Fibroblast of peridontal ligament (primary cell): ENCODE measurements around the gene FBXL20.
"Not testable (repeated sequence)": the region's sequence is repeated elsewhere in the genome, so short reads cannot be mapped to it uniquely, and the experiment has no call there.

Experiments
- DNase-seq: peaks from one replicate; pipeline ENCODE4 v3.0.0-alpha.2; 2010; ENCODE audit errors: extremely low read depth

FBXL20 gene

DNA sequence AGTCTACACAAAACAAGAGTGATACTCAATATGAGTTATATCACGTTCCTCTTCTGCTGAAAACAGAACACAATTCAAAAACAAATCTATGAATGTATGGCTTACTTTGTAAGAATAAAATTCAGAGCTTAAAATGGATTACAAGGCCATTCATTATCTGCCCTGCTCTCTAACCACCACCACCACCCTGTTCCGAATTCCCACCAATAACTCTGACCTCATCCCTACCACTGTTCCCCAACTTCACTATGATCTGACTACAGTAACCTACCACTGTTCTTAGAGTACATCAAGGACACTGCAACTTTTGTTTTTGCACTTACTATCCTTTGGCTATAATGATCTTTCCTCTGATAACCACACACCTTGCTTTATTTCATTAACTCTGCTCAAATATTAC is 21.3 kb downstream of the FBXL20 start:
- no peak for DNase-seq

DNA sequence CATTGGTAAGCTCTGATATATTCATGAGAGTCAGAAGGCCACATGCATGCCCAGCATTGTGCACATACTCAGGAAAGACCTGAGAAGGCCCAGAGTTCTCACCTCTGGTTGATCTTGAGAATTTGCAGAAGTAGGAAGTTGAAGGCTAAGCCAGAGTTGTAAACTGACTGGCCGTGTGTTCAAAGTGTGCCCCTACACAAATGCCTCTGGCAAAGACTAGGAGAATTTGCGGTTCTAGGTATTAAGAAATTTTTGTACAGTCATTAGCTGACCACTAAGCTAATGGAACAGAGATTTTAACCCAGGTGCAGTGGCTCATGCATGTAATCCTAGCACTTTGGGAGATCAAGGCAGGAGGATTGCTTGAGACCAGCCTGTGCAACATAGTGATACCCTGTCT is 25.0 kb downstream of the FBXL20 start:
- no peak for DNase-seq

DNA sequence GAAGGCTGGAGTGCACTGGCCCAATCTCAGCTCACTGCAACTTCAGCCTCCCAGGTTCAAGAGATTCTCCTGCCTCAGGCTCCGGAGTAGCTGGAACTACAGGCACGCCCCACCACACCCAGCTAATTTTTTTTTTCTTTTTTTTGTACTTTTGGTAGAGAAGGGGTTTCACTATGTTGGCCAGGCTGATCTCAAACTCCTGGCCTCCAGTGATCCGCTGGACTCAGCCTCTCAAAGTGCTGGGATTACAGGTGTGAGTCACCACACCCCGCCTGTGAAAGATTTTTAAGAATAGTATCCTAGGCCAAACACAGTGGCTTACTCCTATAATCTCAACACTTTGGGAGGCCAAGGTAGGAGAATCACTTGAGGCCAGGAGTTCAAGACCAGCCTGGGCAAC is 33.6 kb downstream of the FBXL20 start:
- DNase-seq, result not testable (repeated sequence)

DNA sequence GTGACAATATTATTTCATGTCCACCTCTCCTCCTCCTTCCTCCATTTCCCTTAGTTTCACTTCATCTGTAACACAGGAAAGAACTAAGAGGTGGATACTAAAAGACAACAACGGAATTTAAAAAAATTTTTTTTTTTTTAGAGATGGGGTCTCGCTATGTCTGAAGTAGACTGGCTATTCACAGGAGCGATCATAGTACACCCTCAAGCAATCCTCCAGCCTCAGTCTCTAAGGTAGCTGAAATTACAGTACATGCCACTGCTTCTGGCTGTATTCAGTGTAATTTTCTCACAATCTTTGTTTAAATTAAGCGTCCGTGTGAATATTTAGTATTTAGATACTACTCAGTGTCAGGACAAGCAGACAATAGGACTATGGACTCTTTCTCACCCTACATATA is 35.6 kb downstream of the FBXL20 start:
- no peak for DNase-seq

GRCh38 chr17:39365242-39365641 is 36.2 kb downstream of the FBXL20 start:
- DNase-seq, result peak; percentile 80

DNA sequence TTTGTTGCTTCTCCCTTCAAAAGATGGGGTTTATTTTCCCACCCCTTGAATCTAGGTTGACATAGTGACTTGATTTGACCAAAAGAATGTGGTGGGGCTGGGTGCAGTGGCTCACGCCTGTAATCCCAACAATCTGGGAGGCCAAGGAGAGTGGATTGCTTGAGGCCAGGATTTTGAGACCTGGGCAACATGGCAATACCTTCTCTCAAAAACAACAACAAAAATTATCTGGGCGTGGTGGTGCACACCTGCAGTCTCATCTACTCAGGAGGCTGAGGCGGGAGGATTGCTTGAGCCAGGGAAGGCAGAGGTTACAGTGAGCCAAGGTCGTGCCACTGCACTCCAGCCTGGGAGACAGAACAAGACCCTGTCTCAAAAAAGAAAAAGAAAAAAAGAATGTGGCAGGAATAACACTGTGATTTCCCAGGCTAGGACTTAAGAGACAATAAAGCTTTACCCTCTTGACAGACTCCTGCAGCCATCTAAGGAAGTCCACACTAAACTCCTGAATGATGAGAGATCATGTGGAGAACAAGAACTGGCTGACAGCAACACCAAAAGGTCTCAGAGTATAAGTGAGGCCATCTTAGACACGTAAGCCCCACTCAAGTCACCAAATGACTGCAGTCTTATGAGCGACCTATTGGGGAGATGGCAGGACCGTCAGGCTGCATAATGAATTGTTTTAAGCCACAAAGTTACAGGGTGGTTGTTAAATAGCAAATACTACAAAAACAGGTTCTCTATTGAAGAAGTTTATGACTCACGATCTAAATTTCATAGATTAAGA is 37.0 kb downstream of the FBXL20 start:
- no peak for DNase-seq

DNA sequence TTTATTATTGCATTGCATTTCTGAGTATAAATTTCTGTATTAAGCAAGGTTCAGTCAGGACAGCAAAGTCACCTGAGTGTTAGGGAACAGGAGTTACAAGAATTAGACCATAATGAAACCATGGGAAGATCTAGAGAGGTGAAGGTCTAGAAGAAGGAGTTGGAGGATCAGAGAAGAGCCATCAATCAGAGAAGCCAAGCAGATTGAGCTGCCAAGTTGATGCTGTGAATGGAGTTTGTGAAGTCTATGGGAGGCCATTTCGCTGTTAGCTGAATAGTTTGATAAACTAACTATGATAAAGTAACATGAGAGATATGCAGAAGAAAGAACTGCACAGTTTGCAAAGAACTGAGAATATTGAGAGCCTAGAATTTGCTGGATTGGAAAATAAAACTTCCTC is 40.4 kb downstream of the FBXL20 start:
- no peak for DNase-seq

GRCh38 chr17:39360537-39360936 is 40.9 kb downstream of the FBXL20 start:
- no peak for DNase-seq

GRCh38 chr17:39359994-39360393 is 41.4 kb downstream of the FBXL20 start:
- no peak for DNase-seq

GRCh38 chr17:39357986-39358385 is 43.4 kb downstream of the FBXL20 start:
- DNase-seq, result no peak

GRCh38 chr17:39357488-39357887 is 43.9 kb downstream of the FBXL20 start:
- no peak for DNase-seq

DNA sequence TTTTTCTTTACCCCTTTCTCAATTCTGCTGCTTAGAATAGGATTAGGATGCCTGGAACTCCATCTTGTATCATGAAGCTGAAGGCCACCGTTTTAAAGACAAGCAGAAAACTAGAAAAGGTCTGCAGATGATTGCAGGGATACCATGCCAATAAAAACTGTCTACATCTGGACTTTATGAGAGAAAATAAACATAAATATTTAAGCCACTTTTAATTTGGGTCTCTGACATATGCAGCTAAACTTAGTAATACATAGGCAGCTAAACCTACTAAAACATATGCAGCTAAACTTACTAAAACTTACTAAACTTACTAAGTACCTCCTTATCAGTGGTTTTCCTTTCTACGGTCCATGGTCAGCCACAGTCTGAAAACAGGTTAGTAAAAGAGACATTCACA is 48.4 kb downstream of the FBXL20 start:
- peak; percentile 54 for DNase-seq

GRCh38 chr17:39352511-39352910 is 48.9 kb downstream of the FBXL20 start:
- no peak for DNase-seq

GRCh38 chr17:39351508-39351907 is 49.9 kb downstream of the FBXL20 start:
- no peak for DNase-seq

- DNase-seq, result no peak
Measured at GRCh38 chr17:39349246-39349645, 52.2 kb downstream of the FBXL20 start.

GRCh38 chr17:39346863-39347262 is 54.6 kb downstream of the FBXL20 start:
- not testable (repeated sequence) for DNase-seq

GRCh38 chr17:39341541-39341940 is 59.9 kb downstream of the FBXL20 start:
- DNase-seq, result no peak

GRCh38 chr17:39340731-39341130 is 60.7 kb downstream of the FBXL20 start:
- no peak for DNase-seq

GRCh38 chr17:39339272-39339671 is 62.2 kb downstream of the FBXL20 start:
- no peak for DNase-seq

DNA sequence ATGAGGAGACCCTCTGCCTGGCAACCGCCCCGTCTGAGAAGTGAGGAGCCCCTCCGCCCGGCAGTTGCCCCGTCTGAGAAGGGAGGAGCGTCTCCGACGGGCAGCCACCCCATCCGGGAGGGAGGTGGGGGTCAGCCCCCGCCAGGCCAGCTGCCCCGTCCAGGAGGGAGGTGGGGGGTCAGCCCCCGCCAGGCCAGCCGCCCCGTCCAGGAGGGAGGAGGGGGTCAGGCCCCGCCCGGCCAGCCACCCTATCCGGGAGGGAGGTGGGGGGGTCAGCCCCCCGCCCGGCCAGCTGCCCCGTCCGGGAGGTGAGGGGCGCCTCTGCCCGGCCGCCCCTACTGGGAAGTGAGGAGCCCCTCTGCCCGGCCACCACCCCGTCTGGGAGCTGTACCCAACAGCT is 63.8 kb downstream of the FBXL20 start:
- DNase-seq, result not testable (repeated sequence)

GRCh38 chr17:39335704-39336223 is 65.7 kb downstream of the FBXL20 start:
- DNase-seq, result peak; percentile 10

DNA sequence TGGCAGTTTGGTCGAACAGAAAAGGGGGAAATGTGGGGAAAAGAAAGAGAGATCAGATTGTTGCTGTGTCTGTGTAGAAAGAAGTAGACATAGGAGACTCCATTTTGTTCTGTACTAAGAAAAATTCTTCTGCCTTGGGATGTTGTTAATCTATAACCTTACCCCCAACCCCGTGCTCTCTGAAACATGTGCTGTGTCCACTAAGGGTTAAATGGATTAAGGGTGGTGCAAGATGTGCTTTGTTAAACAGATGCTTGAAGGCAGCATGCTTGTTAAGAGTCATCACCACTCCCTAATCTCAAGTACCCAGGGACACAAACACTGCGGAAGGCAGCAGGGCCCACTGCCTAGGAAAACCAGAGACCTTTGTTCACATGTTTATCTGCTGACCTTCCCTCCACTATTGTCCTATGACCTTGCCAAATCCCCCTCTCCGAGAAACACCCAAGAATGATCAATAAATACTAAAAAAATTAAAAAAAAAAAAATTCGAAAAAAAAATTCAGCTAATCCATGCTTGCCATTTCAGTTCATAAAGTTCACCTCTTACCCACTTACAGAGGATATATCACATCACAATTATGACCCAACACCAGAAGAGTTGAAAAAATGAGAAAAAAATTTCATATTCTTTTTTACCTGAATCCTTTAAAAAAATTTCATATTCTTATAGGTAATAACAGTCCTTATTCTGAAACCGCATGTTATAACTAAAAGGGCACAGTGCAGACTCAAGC is 67.2 kb downstream of the FBXL20 start:
- not testable (repeated sequence) for DNase-seq

DNA sequence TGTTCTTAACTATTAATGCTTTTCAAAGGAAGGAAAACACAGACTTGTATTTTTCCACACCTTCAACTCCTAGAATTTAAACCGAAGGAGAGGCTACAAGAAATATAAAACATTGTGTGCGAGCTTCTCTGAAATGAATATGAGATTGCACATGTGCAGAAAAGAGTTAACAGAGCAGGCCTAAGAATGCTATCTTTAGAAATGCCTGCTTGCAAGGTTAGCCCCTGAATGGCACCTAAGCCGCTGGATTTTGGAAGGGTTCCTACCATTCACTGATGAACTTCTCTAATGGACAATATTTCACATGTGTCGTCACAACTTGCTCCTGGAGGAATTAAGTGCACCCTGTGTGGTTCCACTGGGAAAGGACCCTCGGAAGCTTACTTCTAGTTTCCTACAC is 69.3 kb downstream of the FBXL20 start:
- DNase-seq, result no peak
